Smooth muscle cell (in vitro differentiated cells): ENCODE results near the gene CEP44. TPM values are rescaled to one million over a fixed set of nuclear protein-coding genes. Genes with fewer than 3 reads are reported as not detected.

Experiments used
- DNase-seq: peaks from one replicate; lab custom pipeline; 2025; ENCODE audit not compliant: unreplicated experiment; lab: John Stamatoyannopoulos, UW
- H2AFZ ChIP-seq: fragments of 200-600 bp; sonication (generic); 2 replicates; pipeline ENCODE4 v1.6.0; 2016; ENCODE audit warnings: antibody characterized with exemption, low read depth, mild to moderate bottlenecking
- H3F3A ChIP-seq: fragments of 200-600 bp; sonication (generic); 2 replicates; pipeline ENCODE4 v1.6.0; 2017; ENCODE audit warnings: antibody characterized with exemption, low read depth
- H3K27ac ChIP-seq: fragments of 200-600 bp; sonication (generic); 2 replicates; pipeline ENCODE4 v1.5.1; 2016; ENCODE audit warnings: low read depth, mild to moderate bottlenecking
- H3K27me3 ChIP-seq: fragments of 200-600 bp; sonication (generic); 2 replicates; pipeline ENCODE4 v1.6.1; 2016; ENCODE audit warnings: low read depth, mild to moderate bottlenecking
- H3K36me3 ChIP-seq: fragments of 200-600 bp; sonication (generic); 2 replicates; pipeline ENCODE4 v1.5.1; 2016; ENCODE audit warnings: low read depth
- H3K4me1 ChIP-seq: fragments of 200-600 bp; sonication (generic); 2 replicates; pipeline ENCODE4 v1.5.1; 2016; ENCODE audit warnings: low read depth
- H3K4me2 ChIP-seq: fragments of 200-600 bp; sonication (generic); 2 replicates; pipeline ENCODE4 v1.6.0; 2016; ENCODE audit warnings: mild to moderate bottlenecking
- H3K4me3 ChIP-seq: fragments of 200-600 bp; sonication (generic); 2 replicates; pipeline ENCODE4 v1.5.1; 2016; ENCODE audit warnings: mild to moderate bottlenecking
- H3K79me2 ChIP-seq: fragments of 200-600 bp; sonication (generic); 2 replicates; pipeline ENCODE4 v1.6.0; 2016; ENCODE audit warnings: low read depth, mild to moderate bottlenecking
- H3K9ac ChIP-seq: fragments of 200-600 bp; sonication (generic); 2 replicates; pipeline ENCODE4 v1.6.0; 2016; ENCODE audit warnings: low read depth
- H3K9me3 ChIP-seq: fragments of 200-600 bp; sonication (generic); replicated peaks from 2 replicates; pipeline ENCODE4 v1.5.1; 2016; ENCODE audit warnings: low read depth
- H4K20me1 ChIP-seq: fragments of 200-600 bp; sonication (generic); 2 replicates; pipeline ENCODE4 v1.6.0; 2016; ENCODE audit warnings: low read depth
- WGBS: methylation state at CpG from one replicate; pipeline ENCODE4 v1.1.7; 2016; ENCODE audit warnings: low lambda C conversion rate; 5-methylcytosine and 5-hydroxymethylcytosine counted together
- polyA plus RNA-seq: library from polyadenylated mRNA; unstranded; fragments of >200 nt; fragmentation: Nextera tagmentation; extraction: Ambion mirVana; gene quantifications from 2 replicates; pipeline ENCODE4 v1.2.1, GENCODE V29; 2016
- total RNA-seq: library from RNA; depleted of rRNA; stranded (reverse); fragments of >200 nt; gene quantifications from 2 replicates; pipeline ENCODE4 v1.2.3, GENCODE V29; 2014
- TF ChIP-seq, protein P1 (sequence below): fragments of 200-600 bp; sonication (generic); IDR thresholded peaks from 2 replicates; pipeline ENCODE4 v1.5.1; 2017; ENCODE audit warnings: borderline replicate concordance, mild to moderate bottlenecking, antibody characterized with exemption; ENCODE audit not compliant: insufficient read depth, poor library complexity, severe bottlenecking

Gene CEP44
- total and polyA plus RNA-seq, 2 experiments from 2014 or later: 11.4 to 25.2 TPM

- Histone ChIP-seq H3F3A (no peaks in the 10 kb centered on the region), H3K79me2 (peaks cover 24% of the 10 kb centered on the region), H3K4me3 (no peak overlapping the region), H3K9me3 (no peaks in the 10 kb centered on the region), H3K36me3 (no peaks in the 10 kb centered on the region), H3K9ac (no peak overlapping the region), H3K4me1 (no peaks in the 10 kb centered on the region), H3K27ac (no peak overlapping the region), H4K20me1 (no peaks in the 10 kb centered on the region), H3K4me2 (no peak overlapping the region), H2AFZ (no peak overlapping the region), H3K27me3 (no peaks in the 10 kb centered on the region)
- no peak for DNase-seq
- TF ChIP-seq, protein P1, sequence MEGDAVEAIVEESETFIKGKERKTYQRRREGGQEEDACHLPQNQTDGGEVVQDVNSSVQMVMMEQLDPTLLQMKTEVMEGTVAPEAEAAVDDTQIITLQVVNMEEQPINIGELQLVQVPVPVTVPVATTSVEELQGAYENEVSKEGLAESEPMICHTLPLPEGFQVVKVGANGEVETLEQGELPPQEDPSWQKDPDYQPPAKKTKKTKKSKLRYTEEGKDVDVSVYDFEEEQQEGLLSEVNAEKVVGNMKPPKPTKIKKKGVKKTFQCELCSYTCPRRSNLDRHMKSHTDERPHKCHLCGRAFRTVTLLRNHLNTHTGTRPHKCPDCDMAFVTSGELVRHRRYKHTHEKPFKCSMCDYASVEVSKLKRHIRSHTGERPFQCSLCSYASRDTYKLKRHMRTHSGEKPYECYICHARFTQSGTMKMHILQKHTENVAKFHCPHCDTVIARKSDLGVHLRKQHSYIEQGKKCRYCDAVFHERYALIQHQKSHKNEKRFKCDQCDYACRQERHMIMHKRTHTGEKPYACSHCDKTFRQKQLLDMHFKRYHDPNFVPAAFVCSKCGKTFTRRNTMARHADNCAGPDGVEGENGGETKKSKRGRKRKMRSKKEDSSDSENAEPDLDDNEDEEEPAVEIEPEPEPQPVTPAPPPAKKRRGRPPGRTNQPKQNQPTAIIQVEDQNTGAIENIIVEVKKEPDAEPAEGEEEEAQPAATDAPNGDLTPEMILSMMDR: no peak
- WGBS: 97% methylated on average over 1 of the region's 1 CpG
Measured at GRCh38 chr4:174254613-174255012, 29.1 kb upstream of the CEP44 start.

DNA sequence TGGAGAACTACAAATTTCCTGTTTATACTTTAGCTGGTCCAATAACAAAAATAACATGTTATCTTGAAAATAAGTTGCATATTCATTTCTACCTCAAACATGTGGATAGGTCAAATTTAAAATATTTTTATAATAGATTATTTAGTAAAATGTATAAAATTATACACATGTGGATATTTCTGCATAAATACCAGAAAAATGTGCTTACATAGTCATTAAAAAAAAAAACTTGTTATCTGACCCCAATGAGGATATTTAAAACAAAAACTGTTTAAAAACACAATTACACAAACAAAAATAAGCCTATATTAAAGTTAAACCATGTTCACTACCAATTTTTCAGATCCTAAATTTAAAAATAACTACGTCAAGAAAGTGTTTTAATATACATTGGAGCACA lies 28.3 kb upstream of the CEP44 start:
- Histone ChIP-seq H2AFZ (no peak overlapping the region), H3K36me3 (no peaks in the 10 kb centered on the region), H3K27ac (no peak overlapping the region), H3K9me3 (no peaks in the 10 kb centered on the region), H3K9ac (no peak overlapping the region), H3K4me1 (no peaks in the 10 kb centered on the region), H3K4me3 (no peak overlapping the region), H3K4me2 (no peak overlapping the region), H3K79me2 (peaks cover 27% of the 10 kb centered on the region), H3K27me3 (no peaks in the 10 kb centered on the region), H4K20me1 (no peaks in the 10 kb centered on the region), H3F3A (no peaks in the 10 kb centered on the region)
- whole genome bisulfite sequencing: 98% methylated on average over 1 of the region's 1 CpG
- TF ChIP-seq, protein P1: no peak
- no peak for DNase-seq

- H3K79me2 ChIP-seq: peaks cover 31% of the 10 kb centered on the region
- no peak overlapping the region for H3K4me3 ChIP-seq
- H3K36me3 ChIP-seq: no peaks in the 10 kb centered on the region
- TF ChIP-seq, protein P1: no peak
- no peak for DNase-seq
- WGBS: 66% methylated on average over 5 of the region's 5 CpGs
- H3K27me3 ChIP-seq: no peaks in the 10 kb centered on the region
- peak overlapping the region; percentile 26 for H3K27ac ChIP-seq
- no peaks in the 10 kb centered on the region for H3F3A ChIP-seq
- H2AFZ ChIP-seq: no peak overlapping the region
- no peak overlapping the region for H3K9ac ChIP-seq
- no peaks in the 10 kb centered on the region for H3K4me1 ChIP-seq
- peak overlapping the region; percentile 5 for H3K4me2 ChIP-seq
- H4K20me1 ChIP-seq: no peaks in the 10 kb centered on the region
- no peaks in the 10 kb centered on the region for H3K9me3 ChIP-seq
Measured at GRCh38 chr4:174255786-174256185, 27.9 kb upstream of the CEP44 start.

DNA sequence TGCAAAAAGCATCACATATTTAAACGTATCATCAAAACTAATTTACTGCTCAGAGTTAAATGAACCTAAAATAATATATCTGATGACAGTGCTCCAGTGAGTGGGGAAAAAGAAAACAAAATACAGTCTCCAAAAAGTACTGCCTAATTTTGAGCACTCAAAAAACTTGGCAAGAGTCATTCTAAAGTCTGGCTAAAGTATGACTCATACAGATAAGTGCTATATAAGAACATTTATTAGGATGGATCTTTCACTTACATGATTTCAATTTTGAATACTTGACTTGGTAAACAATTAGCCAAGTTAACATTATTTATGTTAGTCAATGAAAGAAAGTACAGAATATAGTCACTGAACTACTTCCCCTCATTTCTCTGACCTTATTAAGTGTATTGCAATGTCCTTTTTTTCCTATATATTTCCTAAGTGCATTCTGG lies 27.4 kb upstream of the CEP44 start:
- 80% methylated on average over 1 of the region's 1 CpG for WGBS
- no peaks in the 10 kb centered on the region for H3K9me3 ChIP-seq
- TF ChIP-seq, protein P1: no peak
- H3K27ac ChIP-seq: peak overlapping the region; percentile 26
- no peak overlapping the region for H3K9ac ChIP-seq
- DNase-seq: no peak
- no peaks in the 10 kb centered on the region for H3F3A ChIP-seq
- H3K36me3 ChIP-seq: no peaks in the 10 kb centered on the region
- no peaks in the 10 kb centered on the region for H4K20me1 ChIP-seq
- H3K79me2 ChIP-seq: peaks cover 36% of the 10 kb centered on the region
- no peak overlapping the region for H3K4me3 ChIP-seq
- H2AFZ ChIP-seq: no peak overlapping the region
- peak overlapping the region; percentile 5 for H3K4me2 ChIP-seq
- H3K4me1 ChIP-seq: no peaks in the 10 kb centered on the region
- no peaks in the 10 kb centered on the region for H3K27me3 ChIP-seq
